GM18520 (cell line): Measurements from ENCODE around the gene CHST2.
A peak's percentile ranks its signal among the peaks of the same experiment; 100 is the strongest.

Experiments used
- ATAC-seq: cut with Tn5 transposase; IDR thresholded peaks from one replicate; pipeline ENCODE4 v1.9.1; 2021; ENCODE audit not compliant: unreplicated experiment

The CHST2 gene

GRCh38 chr3:143098032-143098764, 21.4 kb upstream of the CHST2 start:
- no peak for ATAC-seq

GRCh38 chr3:143099210-143099609, 20.4 kb upstream of the CHST2 start:
- ATAC-seq, result no peak

DNA sequence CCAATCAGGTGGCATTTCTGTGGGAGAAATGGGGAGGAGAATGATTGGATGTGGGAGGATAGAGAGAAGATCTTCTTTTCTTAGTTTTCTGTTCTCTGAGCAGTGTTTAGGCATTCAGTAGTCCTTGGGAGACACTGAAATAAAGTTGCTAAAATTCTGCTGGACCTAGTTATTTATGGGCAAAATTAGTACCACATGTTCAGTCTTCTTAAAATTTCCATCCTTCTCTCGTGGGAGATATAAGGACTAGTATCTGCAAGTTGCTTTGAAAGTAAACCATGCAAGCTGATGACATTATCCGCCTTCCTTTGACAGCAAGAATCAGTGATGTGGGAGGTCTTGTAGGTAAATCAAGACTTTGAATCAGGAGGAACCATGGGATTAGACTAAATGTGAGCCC, 19.9 kb upstream of the CHST2 start:
- ATAC-seq, result no peak

- ATAC-seq, result no peak
These were observed 19.1 kb upstream of the CHST2 start for GRCh38 chr3:143100451-143100850.

DNA sequence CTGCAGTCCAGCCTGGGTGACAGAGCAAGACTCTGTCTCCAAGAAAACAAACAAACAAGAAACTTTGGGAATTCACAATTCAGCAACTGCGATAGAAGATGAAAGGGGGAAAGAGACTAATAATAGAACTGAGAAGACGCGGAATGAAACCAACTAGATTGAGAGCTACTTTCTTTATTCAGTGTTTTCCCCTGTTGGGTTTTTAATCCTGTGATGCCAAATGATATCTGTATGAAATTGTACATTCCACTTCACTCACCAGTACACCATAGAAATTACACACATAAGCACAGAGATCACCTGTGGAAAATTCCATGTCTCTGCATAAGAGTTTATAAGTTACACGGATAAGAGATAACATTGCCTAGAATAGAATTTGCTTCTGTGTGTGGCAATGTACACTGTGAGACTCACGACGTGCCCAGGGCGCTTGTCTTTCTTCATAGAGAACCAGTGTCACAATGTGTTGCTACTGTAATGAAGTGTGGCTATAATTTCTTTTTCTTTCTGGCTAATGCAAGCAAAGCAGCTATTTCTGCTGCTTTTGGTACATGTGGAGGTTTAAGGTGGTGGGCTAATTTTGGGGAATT, 17.7 kb upstream of the CHST2 start:
- no peak for ATAC-seq

DNA sequence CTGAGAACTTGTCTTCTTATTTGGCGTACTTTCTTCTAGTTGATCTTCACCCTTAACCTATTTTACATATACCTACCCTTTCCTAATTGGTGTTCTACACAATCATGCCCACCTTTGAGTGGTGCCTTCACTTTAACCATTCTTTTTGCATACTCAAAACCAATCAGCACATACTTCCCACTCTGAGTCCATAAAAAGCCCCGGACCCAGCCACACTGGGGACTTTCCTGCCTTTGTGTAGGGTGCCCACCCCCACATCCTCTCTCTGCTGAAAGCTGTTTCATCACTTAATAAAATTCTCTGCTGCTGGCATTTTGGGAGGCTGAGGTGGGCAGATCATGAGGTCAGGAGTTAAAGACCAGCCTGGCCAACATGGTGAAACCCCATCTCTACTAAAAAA, 15.9 kb upstream of the CHST2 start:
- ATAC-seq, result no peak

DNA sequence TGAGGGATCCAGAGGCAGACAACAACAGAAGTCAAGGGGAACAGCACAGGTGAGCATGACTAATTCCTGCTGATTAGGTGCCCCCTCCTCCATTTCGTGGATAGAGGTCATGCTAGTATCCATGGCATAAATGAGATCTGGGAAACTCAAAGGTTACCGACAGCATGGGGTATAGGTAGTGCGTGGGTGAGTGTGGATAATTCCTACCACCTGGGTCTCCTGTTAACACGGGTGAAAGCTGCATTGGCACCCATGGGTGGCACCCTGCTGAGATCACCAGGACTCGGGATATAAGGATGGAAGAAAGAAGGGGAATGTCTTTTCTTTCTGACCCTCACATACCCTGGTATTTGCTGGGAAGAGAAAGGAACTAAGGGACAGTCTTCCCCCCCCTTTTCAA, 14.4 kb upstream of the CHST2 start:
- ATAC-seq, result no peak

DNA sequence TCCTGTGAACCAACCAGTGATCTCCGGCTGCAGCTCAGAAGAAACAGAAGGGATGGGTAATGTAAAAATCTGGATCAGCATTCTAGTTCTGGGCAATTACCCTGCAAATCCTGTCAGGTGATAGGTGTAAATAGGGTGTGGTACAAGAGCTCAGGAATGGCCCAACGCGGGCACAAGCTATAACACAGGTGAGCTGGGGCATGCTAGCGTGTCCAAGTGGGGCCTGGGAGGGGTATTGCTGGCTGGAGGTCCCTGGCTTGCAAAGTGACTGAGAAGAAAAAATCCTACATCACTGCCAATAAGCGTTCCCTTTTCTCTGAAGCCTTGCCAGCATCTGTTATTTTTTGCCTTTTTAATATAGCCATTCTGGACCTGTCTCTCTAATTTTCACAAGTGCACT, 9.7 kb upstream of the CHST2 start:
- no peak for ATAC-seq

DNA sequence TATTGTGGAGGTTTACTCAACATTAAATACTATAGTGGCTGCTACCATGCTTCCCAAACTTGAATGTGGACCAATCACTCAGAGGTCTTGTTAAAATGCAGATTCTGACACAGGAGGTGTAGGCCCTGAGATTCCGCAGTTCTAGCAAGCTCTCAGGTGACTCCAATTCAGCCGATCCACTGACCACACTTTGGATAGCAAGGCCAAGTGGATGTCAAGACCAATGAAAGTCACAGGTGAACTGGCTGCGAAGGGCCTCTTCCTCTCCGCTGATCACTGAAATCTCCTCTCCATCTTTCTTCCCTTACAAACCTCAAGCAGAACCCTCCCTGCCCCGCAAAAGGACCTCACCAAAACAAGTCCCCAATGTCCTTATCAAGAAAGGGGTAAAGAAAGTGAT, 9.2 kb upstream of the CHST2 start:
- no peak for ATAC-seq

GRCh38 chr3:143118630-143119008, 952 bp upstream of the CHST2 start:
- no peak for ATAC-seq

GRCh38 chr3:143119974-143120715, 574 bp downstream of the CHST2 start:
- peak; percentile 0 for ATAC-seq

- ATAC-seq, result peak; percentile 33
These were observed 1.2 kb downstream of the CHST2 start for GRCh38 chr3:143120716-143121240.

DNA sequence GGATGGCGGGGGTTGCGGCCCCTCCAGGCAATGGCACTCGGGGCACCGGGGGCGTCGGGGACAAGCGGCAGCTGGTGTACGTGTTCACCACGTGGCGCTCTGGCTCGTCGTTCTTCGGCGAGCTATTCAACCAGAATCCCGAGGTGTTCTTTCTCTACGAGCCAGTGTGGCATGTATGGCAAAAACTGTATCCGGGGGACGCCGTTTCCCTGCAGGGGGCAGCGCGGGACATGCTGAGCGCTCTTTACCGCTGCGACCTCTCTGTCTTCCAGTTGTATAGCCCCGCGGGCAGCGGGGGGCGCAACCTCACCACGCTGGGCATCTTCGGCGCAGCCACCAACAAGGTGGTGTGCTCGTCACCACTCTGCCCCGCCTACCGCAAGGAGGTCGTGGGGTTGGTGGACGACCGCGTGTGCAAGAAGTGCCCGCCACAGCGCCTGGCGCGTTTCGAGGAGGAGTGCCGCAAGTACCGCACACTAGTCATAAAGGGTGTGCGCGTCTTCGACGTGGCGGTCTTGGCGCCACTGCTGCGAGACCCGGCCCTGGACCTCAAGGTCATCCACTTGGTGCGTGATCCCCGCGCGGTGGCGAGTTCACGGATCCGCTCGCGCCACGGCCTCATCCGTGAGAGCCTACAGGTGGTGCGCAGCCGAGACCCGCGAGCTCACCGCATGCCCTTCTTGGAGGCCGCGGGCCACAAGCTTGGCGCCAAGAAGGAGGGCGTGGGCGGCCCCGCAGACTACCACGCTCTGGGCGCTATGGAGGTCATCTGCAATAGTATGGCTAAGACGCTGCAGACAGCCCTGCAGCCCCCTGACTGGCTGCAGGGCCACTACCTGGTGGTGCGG, 1.9 kb downstream of the CHST2 start:
- ATAC-seq, result peak; percentile 2

- ATAC-seq, result no peak
These were observed 2.5 kb downstream of the CHST2 start for GRCh38 chr3:143122089-143122430.

DNA sequence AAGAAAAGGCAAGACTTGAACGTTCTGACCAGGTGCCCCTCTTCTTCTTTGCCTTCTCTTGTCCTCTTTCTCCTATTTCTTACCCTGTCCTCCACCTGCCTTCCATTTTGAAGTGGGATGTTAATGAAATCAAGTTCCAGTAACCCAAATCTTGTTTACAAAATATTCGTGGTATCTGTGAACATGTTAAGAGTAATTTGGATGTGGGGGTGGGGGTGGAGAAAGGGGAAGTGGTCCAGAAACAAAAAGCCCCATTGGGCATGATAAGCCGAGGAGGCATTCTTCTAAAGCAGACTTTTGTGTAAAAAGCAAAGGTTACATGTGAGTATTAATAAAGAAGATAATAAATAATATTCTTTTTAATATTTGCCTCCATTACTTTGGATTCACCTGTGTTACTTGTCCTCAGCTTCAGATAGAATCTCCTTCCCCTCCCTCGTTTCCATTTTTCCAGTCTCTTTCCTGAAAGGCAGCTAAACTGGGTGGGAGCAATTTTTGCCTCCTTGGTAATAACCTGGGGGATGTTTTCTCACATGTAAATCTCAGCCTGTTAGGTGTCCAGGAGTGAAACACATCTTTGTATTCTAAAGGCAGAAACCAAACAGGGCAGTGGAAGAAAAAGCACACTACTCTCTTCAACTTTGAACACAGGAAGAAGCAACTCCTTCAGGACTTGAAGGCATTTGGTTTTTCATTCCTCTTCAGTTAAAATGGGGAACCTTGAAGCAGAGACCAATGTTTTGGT, 3.2 kb downstream of the CHST2 start:
- ATAC-seq, result no peak

DNA sequence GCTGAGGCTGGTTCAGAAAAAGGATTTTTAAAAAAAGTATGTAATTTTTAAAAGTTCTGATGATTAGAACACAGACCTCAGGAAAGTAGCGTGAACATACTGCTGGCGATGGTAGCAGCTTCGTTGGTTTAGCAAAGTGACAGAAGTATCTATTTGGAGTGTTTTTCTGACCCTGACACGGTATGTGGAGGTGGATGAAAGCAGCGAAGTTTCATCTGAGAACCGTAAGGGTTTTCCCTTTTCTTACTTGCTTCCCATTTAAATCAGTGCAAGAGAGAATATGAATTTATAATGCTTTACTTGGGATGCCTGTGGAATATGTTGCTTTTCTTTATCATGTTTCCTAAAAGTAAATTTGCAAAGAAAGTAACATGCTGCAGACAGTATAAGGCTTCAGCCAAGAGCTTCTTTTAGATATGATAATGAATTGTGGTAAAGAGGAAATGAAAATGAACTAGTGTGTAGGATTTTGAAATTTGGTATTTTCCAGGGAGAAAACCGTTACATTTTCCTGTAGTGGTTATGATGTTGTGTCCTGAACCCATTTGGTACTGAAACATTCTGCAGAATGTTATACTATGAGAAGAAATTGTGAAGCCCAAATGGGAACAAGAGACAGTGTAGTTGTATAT, 3.9 kb downstream of the CHST2 start:
- no peak for ATAC-seq

DNA sequence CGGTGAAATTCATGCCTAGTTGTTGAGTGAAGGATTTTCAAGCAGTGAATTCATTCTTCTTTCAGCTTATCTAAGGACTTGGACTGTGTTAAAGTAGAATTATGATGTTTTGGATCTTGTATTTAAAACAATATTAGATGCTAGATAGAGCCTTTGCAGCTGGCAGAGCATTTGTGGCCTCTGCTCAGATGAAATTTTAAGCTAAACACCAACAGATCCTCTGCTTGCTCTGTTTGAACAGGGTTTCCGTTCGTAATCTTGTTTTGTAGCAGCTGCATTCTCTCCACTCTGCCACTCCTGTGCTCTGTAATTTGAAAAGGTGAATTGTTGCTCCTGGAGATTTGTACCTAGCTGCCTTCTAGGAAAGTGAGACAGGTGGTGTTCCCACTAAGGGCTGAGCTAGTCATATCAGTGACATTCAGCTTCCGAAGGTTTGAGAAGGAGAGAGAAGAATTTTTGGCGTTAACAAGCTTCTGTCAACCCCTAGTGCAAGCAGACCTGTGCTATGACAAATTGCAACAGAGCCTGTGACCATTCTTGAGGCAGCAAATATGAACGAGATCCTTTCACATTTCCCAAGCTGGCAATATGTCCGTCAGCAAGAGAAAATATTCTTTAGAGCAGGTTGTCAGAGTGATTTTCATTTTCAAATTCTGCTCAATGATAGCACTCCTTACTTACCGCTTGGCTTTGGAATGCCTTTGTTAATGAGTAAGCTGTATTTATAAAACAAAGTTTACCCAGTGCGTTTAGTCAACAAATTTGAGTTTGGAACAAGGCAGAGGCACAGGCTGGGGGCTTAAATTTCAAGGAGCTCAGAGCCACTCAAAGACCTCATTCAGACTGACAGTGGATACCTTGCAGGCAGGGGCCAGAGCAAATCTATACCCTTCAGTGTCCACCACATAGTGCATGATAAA, 5.3 kb downstream of the CHST2 start:
- ATAC-seq, result no peak

GRCh38 chr3:143127801-143128200, 8.2 kb downstream of the CHST2 start:
- no peak for ATAC-seq
